Activated CD8-positive, alpha-beta memory T cell treated with anti-CD3 and anti-CD28 coated beads for 36 hours (primary cell): ENCODE results near the gene MGAT3. TPM values are rescaled to one million over a fixed set of nuclear protein-coding genes. Genes with fewer than 3 reads are reported as not detected.

Experiments used
- CTCF ChIA-PET: fragments of 350-600 bp; sonication (Branson Sonifier 250); formaldehyde crosslinking; loops from one replicate; lab custom pipeline; 2021; ENCODE audit warnings: antibody characterized with exemption; lab: Charles Lee
- POLR2A ChIA-PET: fragments of 350-600 bp; sonication (Branson Sonifier 250); formaldehyde crosslinking; loops from one replicate; lab custom pipeline; 2021; ENCODE audit warnings: antibody characterized with exemption; lab: Charles Lee
- total RNA-seq, 2 experiments: library from RNA; stranded (reverse); gene quantifications; one replicate each; pipeline ENCODE4 v1.2.3, GENCODE V29; 2021

The MGAT3 gene
- total RNA-seq, 2 experiments from 2014 or later, result 0.19 TPM

DNA sequence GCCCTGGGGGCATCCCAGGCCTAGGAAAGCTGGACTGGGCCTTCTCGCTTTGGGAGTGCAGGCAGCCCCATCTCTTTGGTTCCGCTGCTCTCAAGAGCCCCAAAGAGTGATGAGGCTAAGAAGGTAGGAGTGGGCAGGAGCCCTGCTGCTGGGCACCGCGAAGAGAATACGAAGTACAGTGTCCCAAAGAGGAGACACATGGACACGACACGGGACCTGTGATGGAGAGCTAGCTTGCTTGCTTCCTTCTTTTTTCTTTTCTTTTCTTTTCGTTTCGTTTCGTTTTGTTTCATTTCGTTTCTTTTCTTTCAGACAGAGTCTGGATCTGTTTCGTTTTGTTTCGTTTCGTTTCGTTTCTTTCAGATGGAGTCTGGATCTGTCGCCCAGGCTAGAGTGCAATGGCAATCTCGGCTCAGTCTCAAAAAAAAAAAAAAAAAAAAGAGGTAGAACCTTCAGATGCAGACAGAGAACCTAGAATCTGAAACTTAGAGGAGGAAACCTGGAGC is 10.6 kb downstream of the MGAT3 start:
- ChIA-PET POLR2A (no interaction called here), CTCF (interaction anchor here (0.6 kb wide), 1 partner anchor 265 kb away, joined by 3 read pairs; no protein-coding TSS in a partner anchor)

DNA sequence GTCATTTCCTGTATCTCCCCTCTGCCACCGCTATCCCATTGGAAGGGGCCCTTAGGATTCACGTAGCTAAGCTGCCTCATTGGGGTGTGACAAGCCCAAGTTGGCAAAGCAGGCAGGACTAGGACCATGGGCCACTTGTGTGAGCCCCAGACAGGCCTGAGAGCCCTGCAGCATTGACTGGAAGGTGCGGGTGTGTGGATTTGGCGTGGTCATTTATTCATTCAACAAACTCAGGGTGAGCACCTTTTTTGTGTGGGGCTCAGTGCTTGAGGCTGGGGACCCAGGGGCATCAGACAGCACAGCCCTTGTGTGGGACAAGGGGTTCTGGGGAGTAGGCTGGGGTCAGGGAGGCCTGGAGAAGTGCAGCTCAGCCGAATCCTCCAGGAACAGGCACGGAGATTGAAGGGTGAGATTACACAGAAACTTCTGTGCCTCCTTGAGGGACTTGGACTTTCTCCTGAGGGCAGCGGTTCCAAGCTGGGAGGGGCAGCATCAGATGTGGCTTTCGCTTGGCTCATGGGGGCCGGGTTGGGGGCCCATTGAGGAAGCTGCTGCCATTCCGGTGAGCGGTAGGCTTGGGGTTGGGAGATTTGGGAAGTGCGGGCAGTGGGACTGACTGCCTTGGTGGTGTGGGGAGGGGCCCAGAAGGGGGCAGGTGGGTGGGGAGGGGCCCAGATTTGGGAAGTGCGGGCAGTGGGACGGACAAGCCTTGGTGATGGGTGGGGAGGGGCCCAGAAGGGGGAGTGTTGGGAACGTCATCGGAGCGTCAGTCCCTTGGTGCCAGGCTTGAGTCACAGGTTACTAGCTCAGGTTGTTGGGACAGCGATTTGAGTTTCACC is 11.9 kb downstream of the MGAT3 start:
- POLR2A ChIA-PET, result no interaction called here
- CTCF ChIA-PET, result interaction anchor here (1.0 kb wide), 1 partner anchor 149 kb away, joined by 3 read pairs; no protein-coding TSS in a partner anchor

DNA sequence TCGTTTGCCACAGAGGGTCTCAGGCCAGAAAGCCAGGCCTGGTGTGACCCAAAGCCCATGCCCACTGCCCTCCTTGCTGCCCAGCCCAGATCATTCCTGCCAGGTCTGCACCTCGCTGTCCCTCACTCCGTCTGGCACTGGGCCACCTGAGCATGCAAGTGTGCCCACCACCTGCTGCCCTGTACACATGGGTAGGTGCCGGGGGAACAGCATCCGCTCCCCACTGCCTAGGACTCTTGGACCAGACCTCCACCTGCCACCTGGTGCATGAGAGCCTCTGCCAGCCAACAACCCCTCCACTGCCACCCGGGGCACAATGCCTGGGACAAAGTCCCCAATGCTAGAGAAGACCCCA is 12.5 kb downstream of the MGAT3 start:
- ChIA-PET POLR2A (no interaction called here), CTCF (interaction anchor here (1.0 kb wide), 1 partner anchor 149 kb away, joined by 3 read pairs; no protein-coding TSS in a partner anchor)

GRCh38 chr22:39469681-39470450 is 13.1 kb downstream of the MGAT3 start:
- CTCF ChIA-PET, result no interaction called here
- POLR2A ChIA-PET, result no interaction called here

GRCh38 chr22:39470451-39471291 is 13.9 kb downstream of the MGAT3 start:
- ChIA-PET POLR2A (no interaction called here), CTCF (no interaction called here)

DNA sequence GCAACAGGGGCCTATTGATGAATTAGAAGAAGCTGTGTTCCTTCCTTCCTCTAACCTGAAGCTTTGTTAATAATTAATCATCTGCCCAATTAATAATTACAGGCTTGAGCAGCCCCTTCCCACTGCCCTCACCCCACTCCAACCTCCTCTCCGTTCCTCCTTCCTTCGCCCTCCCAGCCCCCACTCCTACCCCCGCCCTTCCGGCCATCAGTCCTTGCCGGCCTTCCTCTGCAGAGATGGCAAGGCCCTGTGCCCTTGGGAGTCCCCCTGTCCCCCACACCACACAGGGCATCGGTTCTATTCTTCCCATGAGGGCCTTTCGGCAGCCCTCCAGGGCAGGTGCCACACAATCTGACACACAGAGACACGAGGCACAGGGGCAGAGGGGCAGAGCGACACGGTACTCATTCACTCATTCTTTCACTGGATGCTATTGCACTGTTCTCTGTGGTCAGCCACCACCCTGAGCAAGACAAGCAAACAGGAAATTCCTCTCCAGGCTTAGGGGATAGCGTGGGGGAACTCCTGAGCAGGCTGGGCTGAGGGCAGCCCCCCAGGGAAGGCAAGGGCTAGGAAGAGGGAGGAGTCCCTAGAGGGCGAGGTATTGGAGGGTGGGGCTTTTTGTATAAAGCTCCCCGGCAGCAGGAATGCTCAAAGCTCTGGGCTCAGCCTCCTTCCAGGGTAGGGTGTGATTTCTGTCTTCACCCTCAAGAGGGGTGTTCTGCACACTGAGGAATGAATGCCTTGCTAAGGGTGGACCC is 14.7 kb downstream of the MGAT3 start:
- CTCF ChIA-PET, result no interaction called here
- POLR2A ChIA-PET, result no interaction called here

DNA sequence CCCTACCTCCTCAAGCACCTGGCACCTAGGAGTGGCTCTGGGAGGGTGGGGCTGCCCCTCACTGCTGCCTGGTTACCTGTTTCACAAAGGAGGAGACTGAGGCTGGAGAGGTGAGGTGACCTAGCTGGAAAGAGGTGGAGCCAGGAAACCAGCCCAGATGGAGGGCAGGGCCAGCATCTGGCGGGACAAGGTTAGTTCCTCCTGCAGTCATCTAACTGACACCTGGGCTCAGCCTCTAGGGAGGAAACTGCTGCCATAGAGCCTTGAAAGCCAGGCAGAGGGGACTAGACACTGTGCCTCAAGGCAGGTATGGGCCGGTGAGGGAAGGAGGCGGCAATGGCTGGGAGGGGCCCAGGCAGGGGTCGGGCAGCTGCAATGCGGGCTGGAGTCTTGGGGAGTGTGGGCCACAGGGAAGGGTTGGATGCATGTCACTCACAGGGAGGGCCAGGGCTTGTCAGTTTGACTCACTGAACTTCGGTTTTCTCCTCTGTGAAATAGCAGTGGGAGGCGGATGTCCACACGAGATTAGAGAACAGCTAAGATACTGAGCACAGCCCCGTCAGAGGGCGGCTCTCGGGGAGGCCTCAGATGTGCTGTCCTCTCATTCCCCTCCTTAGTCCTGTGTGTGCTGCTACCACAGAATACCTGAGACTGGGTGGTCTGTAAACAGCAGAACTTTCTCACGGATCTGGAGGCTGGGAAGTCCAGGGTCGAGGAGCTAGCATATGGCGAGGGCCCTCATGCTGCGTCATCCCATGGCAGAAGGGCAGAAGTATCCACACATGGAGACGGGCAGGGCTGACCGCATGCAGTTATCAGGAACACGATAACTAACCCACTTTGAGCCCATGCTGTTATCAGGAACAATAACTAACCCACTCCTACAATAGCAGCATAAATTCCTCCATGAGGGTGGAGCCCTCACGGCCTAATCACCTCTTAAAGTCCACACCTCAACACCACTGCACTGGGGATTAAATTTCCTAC is 16.1 kb downstream of the MGAT3 start:
- CTCF ChIA-PET, result interaction anchor here (0.9 kb wide), 1 partner anchor 62 kb away, joined by 3 read pairs; no protein-coding TSS in a partner anchor
- POLR2A ChIA-PET, result no interaction called here

- CTCF ChIA-PET, result interaction anchor here (0.9 kb wide), 1 partner anchor 61 kb away, joined by 3 read pairs; no protein-coding TSS in a partner anchor
- POLR2A ChIA-PET, result no interaction called here
Observed at GRCh38 chr22:39473851-39474250, 17.0 kb downstream of the MGAT3 start.

- POLR2A ChIA-PET, result interaction anchor here (0.6 kb wide), 1 partner anchor 15 kb away, joined by 3 read pairs; no protein-coding TSS in a partner anchor
- CTCF ChIA-PET, result no interaction called here
Observed at GRCh38 chr22:39474351-39475111, 17.7 kb downstream of the MGAT3 start.

- ChIA-PET POLR2A (interaction anchor here (0.6 kb wide), 1 partner anchor 15 kb away, joined by 3 read pairs; no protein-coding TSS in a partner anchor), CTCF (no interaction called here)
Observed at GRCh38 chr22:39475337-39475736, 18.5 kb downstream of the MGAT3 start.

- CTCF ChIA-PET, result no interaction called here
- POLR2A ChIA-PET, result no interaction called here
Observed at GRCh38 chr22:39475902-39476301, 19.1 kb downstream of the MGAT3 start.

DNA sequence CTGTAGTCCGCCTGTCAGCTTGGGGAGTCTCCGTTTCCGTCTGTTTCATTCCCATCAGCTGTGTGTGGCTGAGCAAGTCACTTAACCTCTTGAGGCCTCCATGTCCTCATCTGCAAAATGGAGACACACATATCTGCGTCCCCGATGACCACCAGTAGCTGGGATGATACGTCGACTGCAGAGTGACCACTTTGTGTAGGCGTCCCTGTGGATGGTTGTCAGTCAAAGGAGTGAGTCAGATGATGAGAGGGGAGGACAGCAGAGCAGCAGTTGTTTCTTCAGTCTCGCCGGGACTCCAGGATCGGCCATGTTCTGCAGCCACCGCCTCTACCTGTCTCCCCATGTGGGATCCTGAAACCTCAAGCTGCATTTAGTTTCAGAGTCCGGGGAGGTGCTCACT is 19.9 kb downstream of the MGAT3 start:
- CTCF ChIA-PET, result interaction anchor here (0.8 kb wide), 1 partner anchor 86 kb away, joined by 5 read pairs; no protein-coding TSS in a partner anchor
- POLR2A ChIA-PET, result no interaction called here

DNA sequence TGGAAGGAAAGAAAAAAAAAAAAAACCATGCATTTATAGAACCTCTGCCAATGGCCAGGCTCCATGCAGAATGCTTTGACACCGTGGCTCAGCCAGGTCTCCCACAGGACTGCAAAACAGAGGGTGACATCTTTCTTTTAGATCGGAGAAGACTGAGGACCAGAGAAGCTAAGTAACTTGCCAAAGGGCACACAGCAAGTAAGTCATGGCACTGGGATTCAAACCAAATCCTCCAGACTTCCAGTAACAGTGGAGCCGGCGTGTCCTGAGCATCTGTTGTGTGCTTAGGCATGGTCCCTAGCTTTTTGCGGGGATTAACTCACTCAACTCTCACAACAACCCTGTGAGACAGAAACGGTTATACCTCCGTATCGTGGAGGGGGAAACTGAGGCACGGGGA is 20.7 kb downstream of the MGAT3 start:
- POLR2A ChIA-PET, result no interaction called here
- CTCF ChIA-PET, result no interaction called here

- CTCF ChIA-PET, result interaction anchor here (0.6 kb wide), 1 partner anchor 318 kb away, joined by 3 read pairs; no protein-coding TSS in a partner anchor
- POLR2A ChIA-PET, result no interaction called here
Observed at GRCh38 chr22:39478441-39478850, 21.6 kb downstream of the MGAT3 start.

GRCh38 chr22:39479254-39479653 is 22.4 kb downstream of the MGAT3 start:
- ChIA-PET POLR2A (no interaction called here), CTCF (no interaction called here)

DNA sequence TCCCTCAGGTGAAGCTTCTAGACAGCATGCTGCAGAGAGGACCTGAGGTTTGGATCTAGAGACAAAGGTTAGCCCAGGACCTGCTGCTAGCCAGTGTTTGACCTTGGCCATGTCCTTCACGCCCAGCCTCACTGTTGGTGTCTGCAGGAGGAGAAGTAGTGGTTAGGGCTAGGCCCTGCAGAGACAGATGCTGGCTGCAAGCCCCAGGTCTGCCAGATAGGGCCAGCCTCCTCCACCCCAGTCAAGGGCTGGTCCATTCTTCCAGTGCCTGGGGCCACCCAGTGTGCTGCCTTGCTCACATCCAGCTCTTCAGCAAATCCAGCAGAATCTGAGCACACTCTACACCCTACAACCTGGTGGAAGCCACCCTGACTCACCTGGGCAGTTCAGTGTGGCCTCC is 23.7 kb downstream of the MGAT3 start:
- CTCF ChIA-PET, result no interaction called here
- POLR2A ChIA-PET, result no interaction called here
